OCI-LY7 (cell line): ENCODE measurements around the gene GLRA1. TPM values are rescaled to one million over a fixed set of nuclear protein-coding genes. Genes with fewer than 3 reads are reported as not detected.

ENCODE experiments used
- BruUV-seq: library from RNA; stranded (reverse); fragments of 400-500 nt; replicated peaks from 2 replicates; lab custom pipeline; 2021; lab: Mats Ljungman, UMichigan
- CTCF ChIA-PET: fragments of 300-600 bp; sonication (Branson Sonifier 250); formaldehyde crosslinking; loops from one replicate; lab custom pipeline; 2022; ENCODE audit warnings: antibody characterized with exemption; ENCODE audit not compliant: unreplicated experiment; lab: Charles Lee
- POLR2A ChIA-PET: fragments of 300-600 bp; sonication (Branson Sonifier 250); formaldehyde crosslinking; loops from one replicate; lab custom pipeline; 2022; ENCODE audit warnings: antibody characterized with exemption; lab: Charles Lee
- DNase-seq: peaks from one replicate; pipeline ENCODE4 v3.0.0-alpha.2; 2015; ENCODE audit warnings: low spot score
- H2AFZ ChIP-seq: fragments of 200-600 bp; sonication (generic), shearing (Covaris generic); 2 replicates; pipeline ENCODE4 v1.6.1; 2014; ENCODE audit warnings: mild to moderate bottlenecking, antibody characterized with exemption, low read length, moderate library complexity
- H3K27ac ChIP-seq: fragments of 200-600 bp; sonication (generic); 2 replicates; pipeline ENCODE4 v1.5.1; 2014; ENCODE audit warnings: mixed run types, low read depth, mild to moderate bottlenecking, moderate library complexity, low read length, inconsistent platforms; ENCODE audit not compliant: poor library complexity, severe bottlenecking
- H3K36me3 ChIP-seq: fragments of 200-600 bp; sonication (generic); 2 replicates; pipeline ENCODE4 v1.6.1; 2014; ENCODE audit warnings: mild to moderate bottlenecking, antibody characterized with exemption, low read length, moderate library complexity, mixed read lengths; ENCODE audit not compliant: insufficient read depth
- H3K4me1 ChIP-seq: fragments of 200-600 bp; sonication (generic); 2 replicates; pipeline ENCODE4 v1.5.1; 2014; ENCODE audit warnings: mild to moderate bottlenecking, low read length; ENCODE audit not compliant: insufficient read depth, poor library complexity, severe bottlenecking
- H3K4me2 ChIP-seq: fragments of 200-600 bp; sonication (generic); 2 replicates; pipeline ENCODE4 v1.6.1; 2014; ENCODE audit warnings: mild to moderate bottlenecking, low read length
- H3K4me3 ChIP-seq: fragments of 200-600 bp; sonication (generic); 2 replicates; pipeline ENCODE4 v1.5.1; 2014; ENCODE audit warnings: mild to moderate bottlenecking, low read depth, low read length; ENCODE audit not compliant: poor library complexity, severe bottlenecking
- H3K79me2 ChIP-seq: fragments of 200-600 bp; sonication (generic); 2 replicates; pipeline ENCODE4 v1.6.1; 2016; ENCODE audit warnings: low read depth, mild to moderate bottlenecking, low read length, moderate library complexity, mixed read lengths; ENCODE audit not compliant: insufficient read depth
- H3K9me2 ChIP-seq: fragments of 200-600 bp; sonication (generic); 2 replicates; pipeline ENCODE4 v1.6.1; 2016; ENCODE audit warnings: mild to moderate bottlenecking, low read length, mixed read lengths; ENCODE audit not compliant: insufficient read depth
- H3K9me3 ChIP-seq: fragments of 200-600 bp; sonication (generic); 2 replicates; pipeline ENCODE4 v1.6.1; 2014; ENCODE audit warnings: mild to moderate bottlenecking, mixed run types, low read length, mixed read lengths
- H4K20me1 ChIP-seq: fragments of 200-600 bp; sonication (generic); 2 replicates; pipeline ENCODE4 v1.6.1; 2014; ENCODE audit warnings: mild to moderate bottlenecking, antibody characterized with exemption, low read length, moderate library complexity, mixed read lengths; ENCODE audit not compliant: insufficient read depth
- EZH2phosphoT487 ChIP-seq: fragments of 200-600 bp; sonication (generic); IDR thresholded peaks from 2 replicates; pipeline ENCODE4 v1.6.1; 2018; ENCODE audit warnings: low read depth, borderline replicate concordance, mild to moderate bottlenecking, mixed run types, antibody characterized with exemption, low read length, moderate library complexity, mixed read lengths
- intact Hi-C: fragments of 100-400 bp; cut with micrococcal nuclease; formaldehyde crosslinking; loops from one replicate; pipeline ENCODE4 v1.10.0; 2022; ENCODE audit not compliant: unreplicated experiment
- total RNA-seq, 2 experiments: library from RNA; depleted of rRNA in 1 of 2; stranded (reverse); fragments of >200 nt in 1 of 2; shearing (Covaris generic) in 1 of 2; gene quantifications; 2 replicates each; pipeline ENCODE4 v1.2.3, GENCODE V29; 2014 to 2022
- TF ChIP-seq, protein P1 (sequence below): fragments of 200-600 bp; sonication (generic); conservative IDR thresholded peaks from 2 replicates; pipeline ENCODE4 v1.5.1; 2014; ENCODE audit warnings: mild to moderate bottlenecking, antibody characterized with exemption, low read length, moderate library complexity, mixed read lengths

Gene GLRA1
- total RNA-seq, 2 experiments from 2014 or later, result not detected

DNA sequence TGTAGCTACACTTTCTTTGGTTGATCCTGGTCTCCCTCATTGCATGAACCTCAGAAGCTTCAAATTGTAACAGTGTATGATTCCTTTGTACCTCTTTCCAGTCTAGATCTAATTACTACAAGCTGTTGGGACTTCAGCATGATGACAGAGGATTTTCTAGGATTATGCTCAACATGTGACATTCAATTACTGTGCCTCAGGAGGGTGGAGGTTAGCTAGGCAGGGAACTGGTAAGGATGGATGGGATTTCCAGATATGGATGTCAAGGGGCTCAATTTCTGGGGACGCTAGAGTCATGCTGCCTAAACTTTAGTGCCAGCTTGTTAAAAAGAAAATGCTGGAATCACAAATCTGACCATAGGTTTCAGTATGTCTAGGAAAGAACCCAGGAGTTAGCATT lies 29.2 kb upstream of the GLRA1 start:
- Histone ChIP-seq H3K79me2 (no peaks in the 10 kb centered on the region), H3K27ac (no peak overlapping the region), H4K20me1 (no peaks in the 10 kb centered on the region), H3K4me3 (no peak overlapping the region), H3K4me2 (no peak overlapping the region), H3K4me1 (no peaks in the 10 kb centered on the region), H3K36me3 (no peaks in the 10 kb centered on the region), H2AFZ (no peak overlapping the region), H3K9me3 (no peaks in the 10 kb centered on the region), H3K9me2 (no peaks in the 10 kb centered on the region)
- ChIA-PET CTCF (no interaction called here), POLR2A (interaction anchor here (0.7 kb wide), 1 partner anchor 1507 kb away, joined by 3 read pairs; no protein-coding TSS in a partner anchor)
- no TSS peak for BruUV-seq
- intact Hi-C loops, result no loop called here
- TF ChIP-seq, protein P1, sequence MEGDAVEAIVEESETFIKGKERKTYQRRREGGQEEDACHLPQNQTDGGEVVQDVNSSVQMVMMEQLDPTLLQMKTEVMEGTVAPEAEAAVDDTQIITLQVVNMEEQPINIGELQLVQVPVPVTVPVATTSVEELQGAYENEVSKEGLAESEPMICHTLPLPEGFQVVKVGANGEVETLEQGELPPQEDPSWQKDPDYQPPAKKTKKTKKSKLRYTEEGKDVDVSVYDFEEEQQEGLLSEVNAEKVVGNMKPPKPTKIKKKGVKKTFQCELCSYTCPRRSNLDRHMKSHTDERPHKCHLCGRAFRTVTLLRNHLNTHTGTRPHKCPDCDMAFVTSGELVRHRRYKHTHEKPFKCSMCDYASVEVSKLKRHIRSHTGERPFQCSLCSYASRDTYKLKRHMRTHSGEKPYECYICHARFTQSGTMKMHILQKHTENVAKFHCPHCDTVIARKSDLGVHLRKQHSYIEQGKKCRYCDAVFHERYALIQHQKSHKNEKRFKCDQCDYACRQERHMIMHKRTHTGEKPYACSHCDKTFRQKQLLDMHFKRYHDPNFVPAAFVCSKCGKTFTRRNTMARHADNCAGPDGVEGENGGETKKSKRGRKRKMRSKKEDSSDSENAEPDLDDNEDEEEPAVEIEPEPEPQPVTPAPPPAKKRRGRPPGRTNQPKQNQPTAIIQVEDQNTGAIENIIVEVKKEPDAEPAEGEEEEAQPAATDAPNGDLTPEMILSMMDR, result no peak
- TF ChIP-seq EZH2phosphoT487, result no peak
- no peak for DNase-seq

DNA sequence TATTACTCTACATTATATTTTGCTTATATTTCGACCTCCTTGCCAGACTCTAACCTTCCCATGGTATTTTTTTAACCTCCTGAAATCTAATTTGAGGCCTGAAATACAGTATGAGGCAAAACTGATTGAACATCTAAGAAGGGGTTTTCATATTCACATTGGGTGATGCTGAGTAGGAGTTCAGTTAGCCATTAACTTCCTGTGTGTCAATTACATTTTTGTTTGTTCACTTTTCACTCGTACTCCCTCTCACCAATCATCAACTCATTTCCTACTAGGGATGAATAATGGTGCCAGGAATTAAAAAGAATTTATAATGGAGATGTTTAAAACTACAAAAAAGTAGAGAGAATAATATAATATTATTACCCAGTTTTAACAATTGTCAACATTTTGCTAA lies 27.6 kb upstream of the GLRA1 start:
- ChIA-PET CTCF (no interaction called here), POLR2A (no interaction called here)
- Histone ChIP-seq H3K4me3 (no peak overlapping the region), H3K79me2 (no peaks in the 10 kb centered on the region), H2AFZ (no peak overlapping the region), H3K27ac (no peak overlapping the region), H3K9me3 (no peaks in the 10 kb centered on the region), H3K36me3 (no peaks in the 10 kb centered on the region), H3K4me1 (no peaks in the 10 kb centered on the region), H3K9me2 (no peaks in the 10 kb centered on the region), H4K20me1 (no peaks in the 10 kb centered on the region), H3K4me2 (no peak overlapping the region)
- TF ChIP-seq EZH2phosphoT487, result no peak
- TF ChIP-seq, protein P1, result no peak
- no peak for DNase-seq
- no TSS peak for BruUV-seq
- intact Hi-C loops, result no loop called here

GRCh38 chr5:151950706-151951105 lies 26.1 kb upstream of the GLRA1 start:
- POLR2A ChIA-PET, result interaction anchor here (0.6 to 0.8 kb wide), 2 partner anchors 33 to 446 kb away, joined by 4 read pairs; no protein-coding TSS in a partner anchor
- Histone ChIP-seq H3K4me1 (no peaks in the 10 kb centered on the region), H2AFZ (no peak overlapping the region), H3K4me3 (no peak overlapping the region), H3K27ac (no peak overlapping the region), H3K4me2 (no peak overlapping the region), H4K20me1 (no peaks in the 10 kb centered on the region), H3K79me2 (no peaks in the 10 kb centered on the region), H3K36me3 (no peaks in the 10 kb centered on the region), H3K9me2 (no peaks in the 10 kb centered on the region), H3K9me3 (no peaks in the 10 kb centered on the region)
- TF ChIP-seq, protein P1, result no peak
- no peak for TF ChIP-seq EZH2phosphoT487
- CTCF ChIA-PET, result no interaction called here
- intact Hi-C loops, result no loop called here
- no peak for DNase-seq
- no TSS peak for BruUV-seq
